Measurements from ENCODE around the gene OTULIN. TPM values are rescaled to one million over a fixed set of nuclear protein-coding genes. Genes with fewer than 3 reads are reported as not detected.

The OTULIN gene
- total and polyA plus RNA-seq, 2 of the 13 experiments (the other 11 are each of a cell fraction or from before 2014, with no cell fraction given): 7.0 to 34.8 TPM

DNA sequence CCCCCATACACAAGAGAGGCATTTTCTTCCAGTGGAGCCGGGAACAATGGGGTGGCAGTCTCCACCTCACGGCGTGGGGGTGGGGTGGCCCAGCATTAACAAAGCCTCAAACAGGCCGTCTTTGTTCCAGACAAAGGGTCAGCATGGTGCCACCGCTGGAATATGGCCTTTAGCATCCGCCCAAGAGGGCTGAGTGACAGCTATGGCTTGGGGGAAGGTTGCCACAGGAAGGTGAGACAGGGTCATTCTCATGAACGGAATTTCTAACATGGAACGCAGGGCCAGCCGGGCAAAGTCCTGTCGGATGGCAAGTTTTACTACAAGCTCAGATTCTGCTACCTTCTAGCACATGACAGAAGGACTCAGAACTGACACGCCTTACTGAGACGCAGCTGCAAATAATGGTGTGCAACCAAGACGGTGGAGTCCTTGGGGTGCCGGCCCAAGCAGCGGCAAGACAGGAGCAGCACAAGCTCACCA lies 64.0 kb downstream of the OTULIN start (continued):
- TF ChIP-seq ZNF713 (CRISPR knock-in tag; IDR thresholded peaks at IDR 0.05) (no peak), NCOA2 (CRISPR knock-in tag; IDR thresholded peaks at IDR 0.05) (peak; percentile 95), ZFP90 (CRISPR knock-in tag; IDR thresholded peaks at IDR 0.05; ENCODE audit: borderline replicate concordance) (0 out of 2 replicates have a peak, but pooled peaks have one; percentile 73), ZBTB20 (CRISPR knock-in tag; IDR thresholded peaks at IDR 0.05; ENCODE audit: borderline replicate concordance, low read depth) (peak; percentile 39; the same call in 1 of the 2 replicates), SMARCE1 (IDR thresholded peaks at IDR 0.05; ENCODE audit: borderline replicate concordance) (no peak), ZSCAN31 (CRISPR knock-in tag; IDR thresholded peaks at IDR 0.05; ENCODE audit: low read depth) (no peak), ZNF333 (CRISPR knock-in tag; IDR thresholded peaks at IDR 0.05; ENCODE audit: borderline replicate concordance) (no peak), SNAI1 (CRISPR knock-in tag; IDR thresholded peaks at IDR 0.05; ENCODE audit: borderline replicate concordance) (no peak), RXRA (CRISPR knock-in tag; IDR thresholded peaks at IDR 0.05) (peak; percentile 100), ZNF350 (CRISPR knock-in tag; IDR thresholded peaks at IDR 0.05; ENCODE audit: borderline replicate concordance, low read depth) (peak; percentile 76; the same call in 1 of the 2 replicates), ZBTB38 (CRISPR knock-in tag; IDR thresholded peaks at IDR 0.05) (peak; percentile 57; the same call in 1 of the 2 replicates), RBAK (CRISPR knock-in tag; IDR thresholded peaks at IDR 0.05) (no peak), ZNF225 (CRISPR knock-in tag; IDR thresholded peaks at IDR 0.05) (no peak), ZNF790 (CRISPR knock-in tag; IDR thresholded peaks at IDR 0.05; ENCODE audit: borderline replicate concordance) (no peak), FOXK2 (IDR thresholded peaks at IDR 0.05) (no peak), TBX2 (CRISPR knock-in tag; IDR thresholded peaks at IDR 0.05; ENCODE audit: borderline replicate concordance) (peak; percentile 95), REXO4 (CRISPR knock-in tag; IDR thresholded peaks at IDR 0.05; ENCODE audit: borderline replicate concordance) (no peak)
- TF ChIP-seq, protein P1, sequence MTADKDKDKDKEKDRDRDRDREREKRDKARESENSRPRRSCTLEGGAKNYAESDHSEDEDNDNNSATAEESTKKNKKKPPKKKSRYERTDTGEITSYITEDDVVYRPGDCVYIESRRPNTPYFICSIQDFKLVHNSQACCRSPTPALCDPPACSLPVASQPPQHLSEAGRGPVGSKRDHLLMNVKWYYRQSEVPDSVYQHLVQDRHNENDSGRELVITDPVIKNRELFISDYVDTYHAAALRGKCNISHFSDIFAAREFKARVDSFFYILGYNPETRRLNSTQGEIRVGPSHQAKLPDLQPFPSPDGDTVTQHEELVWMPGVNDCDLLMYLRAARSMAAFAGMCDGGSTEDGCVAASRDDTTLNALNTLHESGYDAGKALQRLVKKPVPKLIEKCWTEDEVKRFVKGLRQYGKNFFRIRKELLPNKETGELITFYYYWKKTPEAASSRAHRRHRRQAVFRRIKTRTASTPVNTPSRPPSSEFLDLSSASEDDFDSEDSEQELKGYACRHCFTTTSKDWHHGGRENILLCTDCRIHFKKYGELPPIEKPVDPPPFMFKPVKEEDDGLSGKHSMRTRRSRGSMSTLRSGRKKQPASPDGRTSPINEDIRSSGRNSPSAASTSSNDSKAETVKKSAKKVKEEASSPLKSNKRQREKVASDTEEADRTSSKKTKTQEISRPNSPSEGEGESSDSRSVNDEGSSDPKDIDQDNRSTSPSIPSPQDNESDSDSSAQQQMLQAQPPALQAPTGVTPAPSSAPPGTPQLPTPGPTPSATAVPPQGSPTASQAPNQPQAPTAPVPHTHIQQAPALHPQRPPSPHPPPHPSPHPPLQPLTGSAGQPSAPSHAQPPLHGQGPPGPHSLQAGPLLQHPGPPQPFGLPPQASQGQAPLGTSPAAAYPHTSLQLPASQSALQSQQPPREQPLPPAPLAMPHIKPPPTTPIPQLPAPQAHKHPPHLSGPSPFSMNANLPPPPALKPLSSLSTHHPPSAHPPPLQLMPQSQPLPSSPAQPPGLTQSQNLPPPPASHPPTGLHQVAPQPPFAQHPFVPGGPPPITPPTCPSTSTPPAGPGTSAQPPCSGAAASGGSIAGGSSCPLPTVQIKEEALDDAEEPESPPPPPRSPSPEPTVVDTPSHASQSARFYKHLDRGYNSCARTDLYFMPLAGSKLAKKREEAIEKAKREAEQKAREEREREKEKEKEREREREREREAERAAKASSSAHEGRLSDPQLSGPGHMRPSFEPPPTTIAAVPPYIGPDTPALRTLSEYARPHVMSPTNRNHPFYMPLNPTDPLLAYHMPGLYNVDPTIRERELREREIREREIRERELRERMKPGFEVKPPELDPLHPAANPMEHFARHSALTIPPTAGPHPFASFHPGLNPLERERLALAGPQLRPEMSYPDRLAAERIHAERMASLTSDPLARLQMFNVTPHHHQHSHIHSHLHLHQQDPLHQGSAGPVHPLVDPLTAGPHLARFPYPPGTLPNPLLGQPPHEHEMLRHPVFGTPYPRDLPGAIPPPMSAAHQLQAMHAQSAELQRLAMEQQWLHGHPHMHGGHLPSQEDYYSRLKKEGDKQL (CRISPR knock-in tag; IDR thresholded peaks at IDR 0.05; ENCODE audit: low read depth): 0 out of 2 replicates have a peak, but pooled peaks have one; percentile 20
- TF ChIP-seq, protein P2, sequence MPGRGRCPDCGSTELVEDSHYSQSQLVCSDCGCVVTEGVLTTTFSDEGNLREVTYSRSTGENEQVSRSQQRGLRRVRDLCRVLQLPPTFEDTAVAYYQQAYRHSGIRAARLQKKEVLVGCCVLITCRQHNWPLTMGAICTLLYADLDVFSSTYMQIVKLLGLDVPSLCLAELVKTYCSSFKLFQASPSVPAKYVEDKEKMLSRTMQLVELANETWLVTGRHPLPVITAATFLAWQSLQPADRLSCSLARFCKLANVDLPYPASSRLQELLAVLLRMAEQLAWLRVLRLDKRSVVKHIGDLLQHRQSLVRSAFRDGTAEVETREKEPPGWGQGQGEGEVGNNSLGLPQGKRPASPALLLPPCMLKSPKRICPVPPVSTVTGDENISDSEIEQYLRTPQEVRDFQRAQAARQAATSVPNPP (CRISPR knock-in tag; IDR thresholded peaks at IDR 0.05): no peak
- TF ChIP-seq, protein P3, sequence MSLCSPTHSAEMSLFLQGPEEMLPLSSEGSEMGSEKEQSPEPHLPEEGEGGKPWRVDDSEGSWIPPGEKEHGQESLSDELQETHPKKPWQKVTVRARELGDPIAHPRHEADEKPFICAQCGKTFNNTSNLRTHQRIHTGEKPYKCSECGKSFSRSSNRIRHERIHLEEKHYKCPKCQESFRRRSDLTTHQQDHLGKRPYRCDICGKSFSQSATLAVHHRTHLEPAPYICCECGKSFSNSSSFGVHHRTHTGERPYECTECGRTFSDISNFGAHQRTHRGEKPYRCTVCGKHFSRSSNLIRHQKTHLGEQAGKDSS (CRISPR knock-in tag; IDR thresholded peaks at IDR 0.05; ENCODE audit: borderline replicate concordance, low read depth): peak; percentile 78; the same call in 1 of the 2 replicates
- TF ChIP-seq, protein P4, sequence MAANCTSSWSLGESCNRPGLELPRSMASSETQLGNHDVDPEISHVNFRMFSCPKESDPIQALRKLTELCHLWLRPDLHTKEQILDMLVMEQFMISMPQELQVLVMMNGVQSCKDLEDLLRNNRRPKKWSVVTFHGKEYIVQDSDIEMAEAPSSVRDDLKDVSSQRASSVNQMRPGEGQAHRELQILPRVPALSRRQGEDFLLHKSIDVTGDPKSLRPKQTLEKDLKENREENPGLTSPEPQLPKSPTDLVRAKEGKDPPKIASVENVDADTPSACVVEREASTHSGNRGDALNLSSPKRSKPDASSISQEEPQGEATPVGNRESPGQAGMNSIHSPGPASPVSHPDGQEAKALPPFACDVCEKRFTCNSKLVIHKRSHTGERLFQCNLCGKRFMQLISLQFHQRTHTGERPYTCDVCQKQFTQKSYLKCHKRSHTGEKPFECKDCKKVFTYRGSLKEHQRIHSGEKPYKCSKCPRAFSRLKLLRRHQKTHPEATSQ (CRISPR knock-in tag; IDR thresholded peaks at IDR 0.05; ENCODE audit: borderline replicate concordance): no peak

Measured in HepG2 (cell line).